Osteocyte (in vitro differentiated cells): ENCODE results near the gene PCDH15. TPM values are rescaled to one million over a fixed set of nuclear protein-coding genes. Genes with fewer than 3 reads are reported as not detected.

Experiments
- DNase-seq: peaks from one replicate; pipeline ENCODE4 v3.0.0; 2021; ENCODE audit warnings: mixed read lengths; ENCODE audit not compliant: unreplicated experiment; ENCODE audit errors: extremely low spot score
- H3K27ac Mint-ChIP-seq: one replicate; pipeline ENCODE4 v1.8.0; 2021; ENCODE audit warnings: mild to moderate bottlenecking, mixed read lengths; ENCODE audit not compliant: unreplicated experiment
- H3K27me3 Mint-ChIP-seq: one replicate; pipeline ENCODE4 v1.8.0; 2021; ENCODE audit warnings: mixed read lengths; ENCODE audit not compliant: unreplicated experiment
- H3K36me3 Mint-ChIP-seq: one replicate; pipeline ENCODE4 v1.8.0; 2021; ENCODE audit warnings: mixed read lengths; ENCODE audit not compliant: unreplicated experiment
- H3K4me1 Mint-ChIP-seq: one replicate; pipeline ENCODE4 v1.8.0; 2021; ENCODE audit warnings: mixed read lengths; ENCODE audit not compliant: unreplicated experiment
- H3K4me3 Mint-ChIP-seq: one replicate; pipeline ENCODE4 v1.8.0; 2021; ENCODE audit warnings: mild to moderate bottlenecking, moderate library complexity, mixed read lengths; ENCODE audit not compliant: unreplicated experiment
- H3K9me3 Mint-ChIP-seq: one replicate; pipeline ENCODE4 v1.8.0; 2021; ENCODE audit warnings: mixed read lengths; ENCODE audit not compliant: unreplicated experiment
- CTCF ChIP-seq: fragments of 200-600 bp; sonication (generic); IDR thresholded peaks from 2 replicates; pipeline ENCODE4 v1.5.0; 2021; ENCODE audit warnings: antibody characterized with exemption, mild to moderate bottlenecking, moderate library complexity
- total RNA-seq: library from RNA; stranded (reverse); gene quantifications from 2 replicates; pipeline ENCODE4 v1.2.1, GENCODE V29; 2021

Gene PCDH15
- total RNA-seq, 1 donor from 2014 or later = 2.6 TPM

GRCh38 chr10:54682554-54682953 lies 118.5 kb downstream of the PCDH15 start:
- no peak overlapping the region for H3K27ac Mint-ChIP-seq
- no peak overlapping the region for H3K4me3 Mint-ChIP-seq
- H3K4me1 Mint-ChIP-seq = no peaks in the 10 kb centered on the region
- no peaks in the 10 kb centered on the region for H3K9me3 Mint-ChIP-seq
- H3K27me3 Mint-ChIP-seq = no peaks in the 10 kb centered on the region
- no peak for DNase-seq
- TF ChIP-seq CTCF = no peak
- H3K36me3 Mint-ChIP-seq = no peaks in the 10 kb centered on the region

GRCh38 chr10:54681136-54681535 lies 119.9 kb downstream of the PCDH15 start:
- no peak for TF ChIP-seq CTCF
- Mint-ChIP-seq H3K27ac (no peak overlapping the region), H3K36me3 (no peaks in the 10 kb centered on the region), H3K27me3 (no peaks in the 10 kb centered on the region), H3K4me3 (no peak overlapping the region), H3K4me1 (no peaks in the 10 kb centered on the region), H3K9me3 (no peaks in the 10 kb centered on the region)
- no peak for DNase-seq

- no peaks in the 10 kb centered on the region for H3K9me3 Mint-ChIP-seq
- no peaks in the 10 kb centered on the region for H3K27me3 Mint-ChIP-seq
These were observed 133.9 kb downstream of the PCDH15 start for GRCh38 chr10:54667136-54667535.

GRCh38 chr10:54666192-54666591 lies 134.8 kb downstream of the PCDH15 start:
- DNase-seq = no peak
- Mint-ChIP-seq H3K4me1 (no peaks in the 10 kb centered on the region), H3K27ac (no peak overlapping the region)

More at GRCh38 chr10:54667136-54667535, 133.9 kb downstream of the PCDH15 start:
- DNase-seq = no peak
- H3K4me3 Mint-ChIP-seq = no peak overlapping the region
- TF ChIP-seq CTCF = no peak
- H3K36me3 Mint-ChIP-seq = no peaks in the 10 kb centered on the region
- no peak overlapping the region for H3K27ac Mint-ChIP-seq
- H3K4me1 Mint-ChIP-seq = no peaks in the 10 kb centered on the region

GRCh38 chr10:54665095-54665494 lies 135.9 kb downstream of the PCDH15 start:
- no peaks in the 10 kb centered on the region for H3K4me1 Mint-ChIP-seq
- H3K9me3 Mint-ChIP-seq = no peaks in the 10 kb centered on the region
- no peak for DNase-seq
- no peak for TF ChIP-seq CTCF
- no peaks in the 10 kb centered on the region for H3K27me3 Mint-ChIP-seq
- no peak overlapping the region for H3K4me3 Mint-ChIP-seq
- H3K27ac Mint-ChIP-seq = no peak overlapping the region
- H3K36me3 Mint-ChIP-seq = no peaks in the 10 kb centered on the region

More at GRCh38 chr10:54666192-54666591, 134.8 kb downstream of the PCDH15 start:
- H3K36me3 Mint-ChIP-seq = no peaks in the 10 kb centered on the region
- no peak for TF ChIP-seq CTCF
- no peaks in the 10 kb centered on the region for H3K9me3 Mint-ChIP-seq
- H3K4me3 Mint-ChIP-seq = no peak overlapping the region
- H3K27me3 Mint-ChIP-seq = no peaks in the 10 kb centered on the region
